Measurements from ENCODE around the gene ARL5B. TPM values are rescaled to one million over a fixed set of nuclear protein-coding genes. Genes with fewer than 3 reads are reported as not detected.

The ARL5B gene
- total RNA-seq, 4 donors from 2014 or later, result 8.3 to 12.1 (median 11.1) TPM

DNA sequence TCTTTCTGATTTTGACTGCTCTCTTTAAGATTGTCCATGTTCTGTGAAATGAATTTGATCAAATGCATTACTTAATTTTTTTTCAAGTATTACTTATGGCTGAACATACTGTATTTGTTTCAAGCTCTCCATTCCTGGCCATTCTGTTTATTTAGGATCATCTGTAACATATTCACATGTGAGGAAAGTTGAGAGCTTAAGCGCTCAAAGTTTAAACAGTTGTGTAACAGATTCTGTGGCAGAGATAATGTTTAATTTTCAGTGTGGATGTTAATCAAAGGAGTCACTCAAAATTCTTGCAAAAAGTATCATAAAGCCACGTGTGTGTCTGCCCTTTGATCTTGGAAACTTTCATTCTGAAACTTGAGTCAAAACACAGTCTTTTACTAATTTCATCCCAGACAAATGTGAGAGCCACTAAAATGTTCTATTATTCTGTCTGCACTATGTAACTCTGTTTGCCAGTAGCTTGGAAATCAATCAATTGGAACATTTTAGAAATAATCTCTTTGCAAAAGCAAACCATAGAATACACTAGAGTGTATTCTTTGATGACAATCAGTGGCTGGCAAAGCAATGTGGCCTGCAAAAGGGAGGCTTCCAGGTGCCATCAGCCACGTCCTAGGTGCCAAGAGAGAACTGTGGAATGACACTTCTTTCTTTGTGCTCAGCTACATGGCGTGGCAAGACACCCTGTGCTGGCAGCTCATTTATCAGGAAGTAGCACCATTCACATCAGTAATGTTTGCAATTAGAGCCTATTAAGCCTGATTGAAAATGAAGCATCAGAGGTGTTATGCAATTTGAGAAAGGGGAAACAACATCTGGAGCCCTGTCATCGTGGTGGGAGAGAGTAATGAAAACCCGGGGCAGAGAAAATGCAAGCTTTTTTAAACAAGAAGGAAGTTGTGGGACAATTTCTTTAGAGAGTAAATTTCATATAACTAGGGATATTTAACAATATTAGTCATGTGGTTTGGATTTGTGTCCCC lies 40.9 kb downstream of the ARL5B start:
- TF ChIP-seq POLR2AphosphoS5 (IDR thresholded peaks at IDR 0.05) (no peak), POLR2A (IDR thresholded peaks at IDR 0.05) (no peak), CTCF (IDR thresholded peaks at IDR 0.05) (no peak), EP300 (IDR thresholded peaks at IDR 0.05) (no peak)
- Histone ChIP-seq H3K4me1 (no peaks in the 10 kb centered on the region), H3K36me3 (no peaks in the 10 kb centered on the region), H3K27me3 (no peaks in the 10 kb centered on the region), H3K9me3 (peaks cover 0 to 11% (median 0%) of the 10 kb centered on the region in 3 donors), H3K27ac (no peak overlapping the region), H3K4me3 (no peak overlapping the region)
- no peak for ATAC-seq
- 33 to 37% methylated on average over 5 to 6 of the region's 6 CpGs for WGBS, 2 donors (ENCODE audit: low coverage in 1 of 2)

DNA sequence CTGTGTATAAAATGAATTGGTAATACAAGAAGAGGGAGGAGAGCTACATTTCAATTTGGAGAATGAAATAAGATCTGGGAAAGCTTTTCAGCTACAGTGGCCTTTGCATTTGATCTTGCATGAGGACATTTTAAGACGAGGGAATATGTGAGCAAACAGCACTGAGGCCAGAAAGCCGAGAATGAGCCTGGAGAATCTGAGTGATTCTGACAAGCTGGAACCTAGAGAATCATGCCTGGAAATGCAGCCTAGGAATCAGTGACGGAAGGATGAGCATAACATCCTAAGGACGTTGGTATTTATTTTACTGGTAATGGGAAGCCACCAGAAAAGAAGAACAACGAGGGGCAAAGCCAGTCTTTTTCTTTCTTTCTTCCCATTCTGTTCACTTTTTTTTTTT lies 44.3 kb downstream of the ARL5B start:
- 74 to 78% methylated on average over 5 of the region's 5 CpGs for WGBS, 2 donors (ENCODE audit: low coverage in 1 of 2)
- H3K4me1 ChIP-seq, result no peaks in the 10 kb centered on the region
- TF ChIP-seq CTCF (IDR thresholded peaks at IDR 0.05) (no peak), EP300 (IDR thresholded peaks at IDR 0.05) (no peak)
- no peaks in the 10 kb centered on the region for H3K27me3 ChIP-seq
- H3K27ac ChIP-seq, result no peak overlapping the region
- no peaks in the 10 kb centered on the region for H3K36me3 ChIP-seq
- H3K9me3 ChIP-seq, result no peaks in the 10 kb centered on the region
- no peak for ATAC-seq
- no peak overlapping the region for H3K4me3 ChIP-seq

DNA sequence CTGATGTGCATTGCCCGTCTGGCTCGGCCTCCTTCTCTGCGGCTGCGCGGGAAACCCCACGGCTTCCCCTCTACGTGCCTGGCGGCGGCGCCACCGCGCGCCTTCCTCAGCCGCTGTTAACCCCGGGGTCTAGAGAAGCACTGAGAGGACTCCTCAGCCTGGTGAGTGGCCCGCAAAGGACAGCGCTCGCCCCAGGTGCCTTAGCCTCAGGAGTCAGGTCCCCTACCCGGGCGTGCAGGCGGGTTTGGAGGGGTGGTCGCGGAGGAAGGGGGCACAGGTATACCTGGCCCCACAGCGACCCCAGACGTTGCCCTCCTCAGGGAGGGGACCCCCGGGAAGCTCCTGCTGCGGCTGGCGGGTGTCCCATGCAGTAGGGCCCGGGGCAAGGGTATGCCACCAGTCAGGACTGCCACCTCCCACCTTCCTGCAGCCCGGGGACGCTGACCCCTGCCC lies 51.0 kb downstream of the ARL5B start:
- no peaks in the 10 kb centered on the region for H3K27me3 ChIP-seq
- H3K4me3 ChIP-seq, result no peak overlapping the region
- no peaks in the 10 kb centered on the region for H3K9me3 ChIP-seq
- H3K27ac ChIP-seq, result no peak overlapping the region
- peak; percentile 22 for ATAC-seq
- 86 to 93% methylated on average over 7 to 8 of the region's 31 CpGs for WGBS, 2 donors (ENCODE audit: low coverage in 1 of 2)
- H3K4me1 ChIP-seq, result no peaks in the 10 kb centered on the region
- TF ChIP-seq POLR2A (IDR thresholded peaks at IDR 0.05), result no peak
- TF ChIP-seq CTCF (IDR thresholded peaks at IDR 0.05), result no peak
- TF ChIP-seq EP300 (IDR thresholded peaks at IDR 0.05), result no peak
- no peak for TF ChIP-seq POLR2AphosphoS5 (IDR thresholded peaks at IDR 0.05)
- H3K36me3 ChIP-seq, result no peaks in the 10 kb centered on the region

DNA sequence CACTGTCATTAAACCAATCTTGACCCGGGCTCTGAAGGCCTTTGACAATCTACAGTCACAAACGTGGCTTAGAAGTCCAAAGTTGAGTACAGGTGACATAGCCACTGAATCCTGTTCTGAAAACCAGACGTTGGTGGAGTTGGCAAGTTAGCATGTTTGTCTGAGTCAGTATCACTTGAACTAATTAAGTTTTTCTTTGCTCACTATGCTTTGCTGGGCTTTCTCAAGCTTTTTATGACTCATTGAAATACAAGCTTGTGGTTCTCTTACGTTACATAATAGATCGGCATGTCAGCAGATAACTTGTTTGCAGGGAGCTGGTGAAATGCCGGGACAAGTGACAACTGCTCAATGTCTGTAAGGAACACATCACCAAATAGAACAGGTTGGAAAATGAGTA lies 53.8 kb downstream of the ARL5B start:
- no peak for TF ChIP-seq POLR2A (IDR thresholded peaks at IDR 0.05)
- no peak for TF ChIP-seq CTCF (IDR thresholded peaks at IDR 0.05)
- H3K4me1 ChIP-seq, result no peaks in the 10 kb centered on the region
- H3K4me3 ChIP-seq, result no peak overlapping the region
- H3K27ac ChIP-seq, result no peak overlapping the region
- no peak for ATAC-seq
- no peaks in the 10 kb centered on the region for H3K36me3 ChIP-seq
- no peaks in the 10 kb centered on the region for H3K27me3 ChIP-seq
- WGBS, 2 donors (ENCODE audit: low coverage in 1 of 2), result 48 to 76% methylated on average over 6 of the region's 6 CpGs
- H3K9me3 ChIP-seq, result no peaks in the 10 kb centered on the region

GRCh38 chr10:18718991-18719390 lies 59.8 kb downstream of the ARL5B start:
- Histone ChIP-seq H3K27me3 (no peaks in the 10 kb centered on the region), H3K27ac (no peak overlapping the region), H3K4me1 (no peaks in the 10 kb centered on the region), H3K9me3 (no peaks in the 10 kb centered on the region), H3K36me3 (no peaks in the 10 kb centered on the region), H3K4me3 (no peak overlapping the region)
- ATAC-seq, result no peak
- WGBS, 2 donors (ENCODE audit: low coverage in 1 of 2), result 92 to 100% methylated on average over 1 of the region's 1 CpG
- TF ChIP-seq POLR2A (IDR thresholded peaks at IDR 0.05), result no peak
